Breast epithelium (tissue), 4 donors: ENCODE measurements around the gene RPLP1. TPM values are rescaled to one million over a fixed set of nuclear protein-coding genes. Genes with fewer than 3 reads are reported as not detected.
A peak's percentile ranks its signal among the peaks of the same experiment; 100 is the strongest.

Source experiments
- DNase-seq, 2 donors: peaks; one replicate each; pipeline ENCODE4 v3.0.0-alpha.2; 2019; ENCODE audit warnings: low spot score in 2 of 2
- H3K27ac ChIP-seq, 2 donors: fragments of 200-600 bp; sonication (generic) in 1 of 2; one replicate each; pipeline ENCODE4 v1.5.1; 2016 to 2019; ENCODE audit warnings: mild to moderate bottlenecking in 1 of 2
- H3K27me3 ChIP-seq, 2 donors: fragments of 200-600 bp; sonication (generic) in 1 of 2; one replicate each; pipeline versions ENCODE4 v1.5.1 to v1.6.0; 2017 to 2019; ENCODE audit warnings: control low read depth in 1 of 2, mild to moderate bottlenecking in 1 of 2
- H3K36me3 ChIP-seq: fragments of 200-600 bp; one replicate; pipeline ENCODE4 v1.5.1; 2019
- H3K4me1 ChIP-seq, 2 donors: fragments of 200-600 bp; sonication (generic); one replicate each; pipeline ENCODE4 v1.5.1; 2016 to 2019; ENCODE audit warnings: control low read depth in 1 of 2
- H3K4me3 ChIP-seq, 3 donors: fragments of 200-600 bp; sonication (generic); 1 replicate in 2 of 3; 2 replicates in 1 of 3; pipeline ENCODE4 v1.5.1; 2016 to 2019; ENCODE audit warnings: mild to moderate bottlenecking in 3 of 3, moderate library complexity in 2 of 3
- H3K9me3 ChIP-seq, 2 donors: fragments of 200-600 bp; sonication (generic) in 1 of 2; one replicate each; pipeline ENCODE4 v1.5.1; 2016 to 2019; ENCODE audit warnings: control low read depth in 1 of 2
- CTCF ChIP-seq, 3 donors: fragments of 450-650 bp; IDR thresholded peaks; one replicate each; pipeline ENCODE4 v1.5.1; 2016 to 2017; ENCODE audit warnings: antibody characterized with exemption in 3 of 3, mild to moderate bottlenecking in 3 of 3, moderate library complexity in 3 of 3
- POLR2A ChIP-seq: fragments of 450-650 bp; IDR thresholded peaks from one replicate; pipeline ENCODE4 v1.6.1; 2016; ENCODE audit warnings: antibody characterized with exemption, mild to moderate bottlenecking, moderate library complexity
- POLR2AphosphoS5 ChIP-seq, 3 donors: sonication (generic); formaldehyde crosslinking; IDR thresholded peaks; one replicate each; pipeline ENCODE4 v1.6.1; 2017; ENCODE audit warnings: antibody characterized with exemption in 3 of 3
- intact Hi-C: fragments of 100-400 bp; cut with DNase I; formaldehyde crosslinking; loops from one replicate; pipeline ENCODE4 v1.15.1; 2023; ENCODE audit warnings: low total_unique reads
- total RNA-seq, 3 donors: library from RNA; depleted of rRNA; stranded (reverse); fragments of >200 nt; gene quantifications; one replicate each; pipeline ENCODE4 v1.1.0, GENCODE V29; 2016

RPLP1 gene
- total RNA-seq, 3 donors from 2014 or later = 624 to 881 (median 805) TPM

DNA sequence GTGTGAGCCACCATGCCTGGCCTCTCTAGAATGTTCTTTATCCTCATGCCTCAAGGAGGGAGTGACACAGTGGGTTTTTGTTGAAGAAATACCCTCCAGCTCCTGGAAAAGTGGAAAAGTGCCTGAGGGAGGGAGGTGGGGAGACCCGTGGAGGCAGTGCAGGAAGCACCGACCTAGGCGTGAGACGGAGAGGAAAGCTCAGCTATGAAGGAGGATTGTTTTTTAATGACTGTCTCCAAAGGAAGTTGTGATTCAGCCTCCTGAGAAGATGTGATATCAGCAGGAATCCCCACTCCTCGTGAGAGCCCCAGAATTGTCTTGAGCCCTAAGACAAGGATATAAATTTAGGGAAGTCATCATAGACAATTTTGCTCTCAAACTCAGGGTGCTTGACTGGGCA is 21.7 kb downstream of the RPLP1 start:
- Histone ChIP-seq H3K27me3 (no peaks in the 10 kb centered on the region), H3K36me3 (no peaks in the 10 kb centered on the region), H3K27ac (no peak overlapping the region), H3K4me1 (no peaks in the 10 kb centered on the region), H3K9me3 (no peaks in the 10 kb centered on the region), H3K4me3 (no peak overlapping the region)
- TF ChIP-seq POLR2A (no peak), POLR2AphosphoS5 (IDR thresholded peaks at IDR 0.05) (no peak), CTCF (IDR thresholded peaks at IDR 0.05) (no peak)
- peak in 1 of 2 donors; percentile 12 for DNase-seq
- intact Hi-C loops = no loop called here

DNA sequence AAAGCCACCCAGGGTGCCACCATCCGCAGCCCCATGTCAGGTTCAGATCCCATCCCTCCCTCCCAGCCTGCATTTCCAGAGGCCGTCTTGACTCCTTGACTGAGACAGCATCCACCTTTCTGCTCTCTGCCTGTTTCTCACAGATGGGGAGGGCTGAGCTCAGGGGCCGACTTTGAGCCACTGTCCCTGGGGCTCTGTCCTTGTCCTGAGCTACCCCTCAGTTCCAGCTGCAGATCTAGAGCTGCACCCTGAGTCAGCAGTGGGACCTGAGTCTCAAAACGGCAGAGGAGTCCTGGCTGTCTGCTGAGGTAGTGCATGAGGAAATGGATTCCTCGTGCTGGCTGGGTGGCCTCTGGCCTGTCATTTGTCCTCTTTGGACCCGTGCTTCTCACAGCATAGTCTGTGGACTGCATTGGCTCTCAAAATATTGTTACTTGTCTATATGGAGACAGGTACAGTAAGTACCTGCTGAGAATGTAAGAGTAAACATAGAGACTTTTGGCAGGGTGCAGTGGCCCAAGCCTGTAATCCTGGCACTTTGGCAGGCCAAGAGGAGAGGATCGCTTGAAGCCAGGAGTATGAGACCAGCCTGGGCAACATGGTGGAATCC is 22.3 kb downstream of the RPLP1 start:
- Histone ChIP-seq H3K9me3 (no peaks in the 10 kb centered on the region), H3K27ac (no peak overlapping the region), H3K27me3 (no peaks in the 10 kb centered on the region), H3K36me3 (no peaks in the 10 kb centered on the region), H3K4me1 (no peaks in the 10 kb centered on the region), H3K4me3 (no peak overlapping the region)
- TF ChIP-seq POLR2A (no peak), CTCF (IDR thresholded peaks at IDR 0.05) (no peak), POLR2AphosphoS5 (IDR thresholded peaks at IDR 0.05) (no peak)
- peak in 1 of 2 donors; percentile 18 for DNase-seq
- intact Hi-C loops = loop anchor here (5.0 kb wide), 1 partner anchor 1012 kb away; no protein-coding TSS in a partner anchor

DNA sequence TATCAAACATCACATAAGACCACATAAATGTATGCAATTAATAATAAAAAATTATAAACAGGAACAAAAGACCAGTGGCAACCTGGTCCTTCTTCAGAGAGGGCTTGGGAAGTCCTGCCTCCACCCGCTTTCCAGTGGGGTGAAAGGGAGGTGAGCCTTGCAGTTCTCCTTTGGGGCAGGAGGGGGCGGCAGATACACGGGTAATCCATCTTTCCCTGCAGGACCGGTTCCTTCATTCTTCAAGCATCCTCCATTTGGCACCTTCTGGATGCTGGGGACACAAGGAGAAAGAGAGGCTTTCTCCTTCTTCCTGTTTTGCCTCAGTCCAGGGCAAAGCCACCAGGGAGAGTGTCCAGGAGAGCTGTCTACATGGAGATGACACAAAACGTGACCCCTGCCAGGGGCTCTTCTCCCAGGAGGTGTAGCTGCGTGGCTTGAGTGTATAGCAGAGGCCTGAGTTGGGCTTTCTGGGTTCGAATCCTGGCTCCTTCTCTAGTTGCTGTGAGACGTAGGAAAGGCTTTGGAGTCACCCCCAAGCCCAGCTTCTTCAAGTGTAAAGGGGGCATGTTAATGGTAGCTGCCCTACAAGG is 23.2 kb downstream of the RPLP1 start:
- H3K9me3 ChIP-seq = no peaks in the 10 kb centered on the region
- H3K27ac ChIP-seq = no peak overlapping the region
- no peaks in the 10 kb centered on the region for H3K27me3 ChIP-seq
- peak; percentile 79 to 89 for DNase-seq
- intact Hi-C loops = loop anchor here (5.0 kb wide), 1 partner anchor 1011 kb away; no protein-coding TSS in a partner anchor
- TF ChIP-seq POLR2A = no peak
- peak in 1 of 3 donors; percentile 53 for TF ChIP-seq POLR2AphosphoS5 (IDR thresholded peaks at IDR 0.05)
- peak; percentile 94 to 96 (median 95) for TF ChIP-seq CTCF (IDR thresholded peaks at IDR 0.05)
- H3K4me3 ChIP-seq = no peak overlapping the region
- no peaks in the 10 kb centered on the region for H3K4me1 ChIP-seq
- no peaks in the 10 kb centered on the region for H3K36me3 ChIP-seq

DNA sequence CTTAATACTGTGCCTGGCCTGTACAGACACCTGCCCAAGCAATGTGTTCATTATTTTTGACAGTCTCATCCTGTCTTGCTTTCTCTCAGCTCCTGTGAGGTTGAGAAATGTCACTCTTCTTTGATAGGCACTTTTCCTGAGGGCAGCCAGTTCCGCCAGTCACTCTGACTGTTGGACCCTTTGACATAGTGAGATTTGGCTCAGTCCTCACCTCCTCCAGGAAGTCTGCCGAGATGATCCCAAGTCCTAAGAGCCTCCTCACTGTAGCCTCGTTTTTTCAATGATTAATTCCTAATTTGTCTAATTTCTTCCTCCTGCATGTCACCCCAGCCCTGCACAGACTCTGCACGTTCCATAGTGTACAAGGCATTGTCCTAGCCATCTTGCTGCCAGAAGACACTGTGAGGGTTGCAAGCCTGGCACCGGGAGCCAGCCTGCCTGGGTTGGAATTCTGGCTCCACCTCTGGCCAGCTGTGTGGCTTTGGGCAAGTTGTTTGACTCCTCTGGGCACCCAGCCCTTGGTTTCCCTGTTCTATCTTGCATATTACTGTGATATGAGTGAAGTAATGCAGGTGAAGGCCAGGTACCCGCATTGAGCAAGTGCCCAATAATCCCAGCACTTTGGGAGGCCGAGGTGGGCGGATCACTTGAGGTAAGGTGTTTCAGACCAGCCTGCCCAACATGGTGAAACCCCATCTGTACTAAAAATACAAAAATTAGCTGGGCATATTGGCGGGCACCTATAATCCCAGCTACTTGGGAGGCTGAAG is 24.3 kb downstream of the RPLP1 start:
- no peaks in the 10 kb centered on the region for H3K27me3 ChIP-seq
- H3K27ac ChIP-seq = no peak overlapping the region
- no peaks in the 10 kb centered on the region for H3K36me3 ChIP-seq
- DNase-seq = no peak
- H3K4me1 ChIP-seq = no peaks in the 10 kb centered on the region
- no peak overlapping the region for H3K4me3 ChIP-seq
- TF ChIP-seq POLR2A = no peak
- no peak for TF ChIP-seq CTCF (IDR thresholded peaks at IDR 0.05)
- no peak for TF ChIP-seq POLR2AphosphoS5 (IDR thresholded peaks at IDR 0.05)
- intact Hi-C loops = loop anchor here (5.0 kb wide), 1 partner anchor 1010 kb away; no protein-coding TSS in a partner anchor
- H3K9me3 ChIP-seq = no peaks in the 10 kb centered on the region
